Ishikawa (cell line): Measurements from ENCODE around the gene AUP1.

ENCODE experiments used
- CEBPB ChIP-seq: IDR thresholded peaks from 2 replicates; pipeline ENCODE4 v1.6.1; 2012
- CREB1 ChIP-seq: IDR thresholded peaks from 2 replicates; pipeline ENCODE4 v1.6.1; 2012; ENCODE audit warnings: low read depth
- EGR1 ChIP-seq: IDR thresholded peaks from 2 replicates; pipeline ENCODE4 v1.6.1; 2012
- EP300 ChIP-seq: IDR thresholded peaks from 2 replicates; pipeline ENCODE4 v1.6.1; 2012; ENCODE audit warnings: borderline replicate concordance
- FOXM1 ChIP-seq: IDR thresholded peaks from 2 replicates; pipeline ENCODE4 v1.6.1; 2012; ENCODE audit warnings: low read depth, borderline replicate concordance
- MAX ChIP-seq: IDR thresholded peaks from 2 replicates; pipeline ENCODE4 v1.6.1; 2012
- NFIC ChIP-seq: IDR thresholded peaks from 2 replicates; pipeline ENCODE4 v1.6.1; 2012
- RAD21 ChIP-seq: IDR thresholded peaks from 2 replicates; pipeline ENCODE4 v1.6.1; 2012; ENCODE audit warnings: low read depth
- REST ChIP-seq: IDR thresholded peaks from 2 replicates; pipeline ENCODE4 v1.6.1; 2012; ENCODE audit warnings: low read depth, mild to moderate bottlenecking
- TAF1 ChIP-seq: IDR thresholded peaks from 2 replicates; pipeline ENCODE4 v1.6.1; 2012; ENCODE audit warnings: low read depth, mild to moderate bottlenecking
- TCF12 ChIP-seq: IDR thresholded peaks from 2 replicates; pipeline ENCODE4 v1.6.1; 2012; ENCODE audit warnings: low read depth
- TEAD4 ChIP-seq: IDR thresholded peaks from 2 replicates; pipeline ENCODE4 v1.6.1; 2012
- USF1 ChIP-seq: IDR thresholded peaks from 2 replicates; pipeline ENCODE4 v1.6.1; 2012
- YY1 ChIP-seq: IDR thresholded peaks from 2 replicates; pipeline ENCODE4 v1.6.1; 2012; ENCODE audit warnings: low read depth
- ZBTB7A ChIP-seq: IDR thresholded peaks from 2 replicates; pipeline ENCODE4 v1.6.1; 2012; ENCODE audit warnings: low read depth

AUP1 gene

GRCh38 chr2:74516650-74517049 is 12.9 kb downstream of the AUP1 start:
- TF ChIP-seq TAF1 (no peak), EP300 (no peak), ZBTB7A (no peak), TEAD4 (no peak), MAX (no peak), YY1 (no peak)

GRCh38 chr2:74515981-74516633 is 13.4 kb downstream of the AUP1 start:
- TF ChIP-seq REST (no peak), CREB1 (no peak), YY1 (no peak), NFIC (no peak), EGR1 (no peak), MAX (no peak), CEBPB (no peak), TEAD4 (no peak), TAF1 (no peak), RAD21 (no peak), USF1 (no peak), FOXM1 (no peak), ZBTB7A (no peak), EP300 (no peak)

GRCh38 chr2:74515271-74515980 is 14.1 kb downstream of the AUP1 start:
- no peak for TF ChIP-seq EP300
- TF ChIP-seq FOXM1: no peak
- TF ChIP-seq EGR1: no peak
- TF ChIP-seq TEAD4: no peak
- TF ChIP-seq TCF12: no peak
- no peak for TF ChIP-seq CREB1
- TF ChIP-seq REST: no peak
- TF ChIP-seq MAX: no peak

- TF ChIP-seq NFIC: no peak
Observed at GRCh38 chr2:74514368-74515270, 14.9 kb downstream of the AUP1 start, which contains the start of gene TLX2. TSS of gene TLX2 (plus strand) at chr2:74514450. CDS start at chr2:74514807, 357 bp downstream.

- TF ChIP-seq FOXM1 (no peak), CREB1 (no peak), ZBTB7A (no peak), EGR1 (no peak), EP300 (no peak), TCF12 (no peak), TAF1 (no peak), TEAD4 (no peak), MAX (no peak)
Observed at GRCh38 chr2:74513605-74514367, 15.7 kb downstream of the AUP1 start.
